Hematopoietic multipotent progenitor cell (in vitro differentiated cells): ENCODE measurements around the gene DDR2. TPM values are rescaled to one million over a fixed set of nuclear protein-coding genes. Genes with fewer than 3 reads are reported as not detected.

Experiments used
- DNase-seq, 3 donors: peaks; one replicate each; pipeline ENCODE4 v3.0.0-alpha.2; 2011 to 2015; ENCODE audit warnings: low read depth in 2 of 3, low spot score in 2 of 3
- total RNA-seq: library from RNA; depleted of rRNA; stranded (reverse); fragments of >200 nt; gene quantifications from one replicate; pipeline ENCODE4 v1.2.3, GENCODE V29; 2012

The DDR2 gene
- total RNA-seq, 1 donor = 0.27 TPM

GRCh38 chr1:162629077-162629627 is 3.1 kb upstream of the DDR2 start:
- DNase-seq = no peak

GRCh38 chr1:162629651-162630050 is 2.6 kb upstream of the DDR2 start:
- DNase-seq = no peak

GRCh38 chr1:162631546-162632191 is 595 bp upstream of the DDR2 start:
- DNase-seq = no peak

GRCh38 chr1:162632698-162633080 is 425 bp downstream of the DDR2 start:
- DNase-seq = no peak

GRCh38 chr1:162633081-162633762 is 958 bp downstream of the DDR2 start:
- DNase-seq = no peak

- no peak for DNase-seq
Measured at GRCh38 chr1:162635418-162635817, 3.2 kb downstream of the DDR2 start.

GRCh38 chr1:162639718-162640117 is 7.5 kb downstream of the DDR2 start:
- DNase-seq = no peak

GRCh38 chr1:162641114-162641513 is 8.8 kb downstream of the DDR2 start:
- no peak for DNase-seq

- no peak for DNase-seq
Measured at GRCh38 chr1:162644986-162645314, 12.7 kb downstream of the DDR2 start.

GRCh38 chr1:162645666-162646065 is 13.4 kb downstream of the DDR2 start:
- DNase-seq = no peak

GRCh38 chr1:162649583-162649982 is 17.3 kb downstream of the DDR2 start:
- DNase-seq = no peak

- DNase-seq = no peak
Measured at GRCh38 chr1:162654915-162655620, 22.8 kb downstream of the DDR2 start.

GRCh38 chr1:162656266-162656665 is 24.0 kb downstream of the DDR2 start:
- no peak for DNase-seq

- no peak for DNase-seq
Measured at GRCh38 chr1:162660574-162660973, 28.3 kb downstream of the DDR2 start.

GRCh38 chr1:162661336-162661735 is 29.1 kb downstream of the DDR2 start:
- no peak for DNase-seq

- no peak for DNase-seq
Measured at GRCh38 chr1:162662013-162662412, 29.7 kb downstream of the DDR2 start.

- no peak for DNase-seq
Measured at GRCh38 chr1:162663086-162663485, 30.8 kb downstream of the DDR2 start.

- peak in 2 of 3 donors; percentile 5 to 11 for DNase-seq
Measured at GRCh38 chr1:162663589-162664106, 31.4 kb downstream of the DDR2 start.

GRCh38 chr1:162666006-162666645 is 33.9 kb downstream of the DDR2 start:
- DNase-seq = no peak

- no peak for DNase-seq
Measured at GRCh38 chr1:162667381-162668080, 35.3 kb downstream of the DDR2 start.
